ENCODE results near the gene TRAK1.

TRAK1 gene

DNA sequence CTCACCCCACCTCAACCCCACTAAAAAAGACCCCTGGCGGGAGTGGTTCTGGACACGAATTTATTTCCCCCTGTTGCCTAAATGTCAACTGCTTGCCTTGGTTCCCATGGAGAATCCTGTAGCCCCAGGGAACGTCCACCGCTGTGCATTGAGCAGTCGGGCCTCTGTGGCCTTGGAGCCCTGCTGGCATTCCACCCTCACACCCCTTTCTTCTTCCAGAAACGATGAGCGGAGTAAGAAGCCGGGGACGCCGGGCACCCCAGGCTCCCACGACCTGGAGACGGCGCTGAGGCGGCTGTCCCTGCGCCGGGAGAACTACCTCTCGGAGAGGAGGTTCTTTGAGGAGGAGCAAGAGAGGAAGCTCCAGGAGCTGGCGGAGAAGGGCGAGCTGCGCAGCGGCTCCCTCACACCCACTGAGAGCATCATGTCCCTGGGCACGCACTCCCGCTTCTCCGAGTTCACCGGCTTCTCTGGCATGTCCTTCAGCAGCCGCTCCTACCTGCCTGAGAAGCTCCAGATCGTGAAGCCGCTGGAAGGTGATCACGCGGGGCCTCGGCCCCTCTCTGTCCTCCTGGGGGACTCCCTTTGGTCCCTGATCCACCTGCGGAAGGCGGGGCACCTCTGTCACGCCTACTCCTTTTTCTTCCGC, 111.2 kb downstream of the TRAK1 start:
- peaks cover 44 to 84% of the 10 kb centered on the region in 2 donors for H3K36me3 ChIP-seq (ENCODE audit: control insufficient read depth in 1 of 2, insufficient read depth in 2 of 2, low read length in 2 of 2)
- no peak overlapping the region for H3K27ac ChIP-seq (ENCODE audit: low read depth, low read length)

DNA sequence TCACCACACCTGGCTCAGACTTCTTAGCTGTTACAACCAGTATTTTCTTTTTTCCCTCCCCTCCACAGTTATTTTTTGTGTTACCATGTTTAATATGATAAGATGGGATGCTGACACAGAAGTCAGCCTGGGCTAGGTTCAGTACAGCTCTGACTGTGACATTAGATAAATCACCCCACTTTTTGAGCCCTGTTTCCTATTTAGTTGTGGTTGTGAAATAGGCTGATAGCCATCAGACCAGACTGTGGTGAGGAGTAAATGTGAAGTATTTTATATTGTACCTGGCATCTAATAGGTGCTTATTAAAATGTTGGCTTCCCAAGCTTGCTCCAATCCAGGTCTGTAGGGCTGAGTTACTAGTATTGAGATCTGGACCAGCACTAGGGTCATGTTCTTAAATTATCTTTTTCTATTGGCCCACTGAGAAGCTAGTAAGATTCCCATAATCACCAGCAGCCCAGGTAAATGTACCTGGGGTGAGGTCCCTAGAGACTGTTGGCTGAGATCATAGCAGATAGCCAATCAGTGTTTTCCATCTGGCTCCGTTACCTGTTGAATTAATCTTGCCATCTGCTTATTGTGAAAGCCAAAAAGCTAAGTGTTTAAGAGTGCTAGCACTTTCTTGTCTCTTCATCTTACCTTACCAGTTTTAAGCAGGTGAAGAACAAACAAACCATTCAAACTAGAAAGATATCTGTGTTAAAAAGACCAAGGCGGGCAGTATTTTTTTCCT, 113.9 kb downstream of the TRAK1 start:
- H3K27me3 ChIP-seq (ENCODE audit: control insufficient read depth in 1 of 2, insufficient read depth in 2 of 2, low read length in 2 of 2): no peaks in the 10 kb centered on the region
- no peaks in the 10 kb centered on the region for H3K4me1 ChIP-seq (ENCODE audit: control insufficient read depth in 1 of 2, insufficient read depth in 2 of 2, low read length in 2 of 2)
- no peak overlapping the region for H3K27ac ChIP-seq (ENCODE audit: low read depth, low read length)
- H3K9ac ChIP-seq (ENCODE audit: low read depth in 1 of 2, low read length in 2 of 2): no peak overlapping the region
- peaks cover 50 to 80% of the 10 kb centered on the region in 2 donors for H3K36me3 ChIP-seq (ENCODE audit: control insufficient read depth in 1 of 2, insufficient read depth in 2 of 2, low read length in 2 of 2)
- H3K4me3 ChIP-seq (ENCODE audit: low read depth in 1 of 2, low read length in 2 of 2): no peak overlapping the region
- H3K9me3 ChIP-seq (ENCODE audit: control insufficient read depth in 1 of 2, low read length in 2 of 2): no peaks in the 10 kb centered on the region

More for the DNA sequence above, 111.2 kb downstream of the TRAK1 start:
- Histone ChIP-seq H3K4me3 (ENCODE audit: low read depth in 1 of 2, low read length in 2 of 2) (no peak overlapping the region), H3K27me3 (ENCODE audit: control insufficient read depth in 1 of 2, insufficient read depth in 2 of 2, low read length in 2 of 2) (no peaks in the 10 kb centered on the region), H3K9me3 (ENCODE audit: control insufficient read depth in 1 of 2, low read length in 2 of 2) (no peaks in the 10 kb centered on the region), H3K4me1 (ENCODE audit: control insufficient read depth in 1 of 2, insufficient read depth in 2 of 2, low read length in 2 of 2) (no peaks in the 10 kb centered on the region), H3K9ac (ENCODE audit: low read depth in 1 of 2, low read length in 2 of 2) (no peak overlapping the region)

DNA sequence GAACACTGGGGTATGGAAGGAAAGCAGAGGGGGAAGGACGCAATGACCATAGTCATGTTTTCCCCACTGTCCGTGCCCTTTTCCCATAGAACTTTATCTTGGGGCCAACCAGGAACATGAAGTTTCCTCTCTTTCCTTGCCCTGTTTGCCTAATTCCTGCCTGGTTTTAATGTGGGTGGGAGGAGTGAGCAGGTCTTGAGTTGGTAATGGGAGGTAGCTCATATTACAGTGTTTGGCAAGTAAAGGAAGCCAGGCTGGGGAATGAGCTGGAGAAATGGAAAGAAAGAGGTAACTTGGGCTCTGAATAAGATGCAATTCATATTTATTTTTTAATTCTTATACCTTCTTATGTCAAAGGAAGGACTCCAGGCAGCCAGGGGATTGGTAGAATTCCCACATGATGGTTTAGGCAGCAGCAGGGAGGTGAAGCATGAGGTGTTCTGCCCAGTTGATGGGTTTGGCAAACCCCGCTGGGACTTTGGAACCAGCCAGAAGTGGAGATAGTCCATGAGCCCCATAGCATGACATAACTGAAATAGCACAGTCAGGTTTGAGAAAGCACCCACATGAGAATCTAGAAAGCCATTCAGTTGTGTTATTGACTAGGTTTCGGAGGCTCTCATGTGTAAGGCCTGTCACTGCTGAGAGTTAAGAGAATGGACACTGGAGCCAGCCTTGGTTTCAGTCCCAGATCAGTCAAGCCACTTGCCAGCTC, 114.8 kb downstream of the TRAK1 start:
- no peaks in the 10 kb centered on the region for H3K27me3 ChIP-seq (ENCODE audit: control insufficient read depth in 1 of 2, insufficient read depth in 2 of 2, low read length in 2 of 2)
- H3K27ac ChIP-seq (ENCODE audit: low read depth, low read length): no peak overlapping the region
- H3K9ac ChIP-seq (ENCODE audit: low read depth in 1 of 2, low read length in 2 of 2): no peak overlapping the region
- H3K36me3 ChIP-seq (ENCODE audit: control insufficient read depth in 1 of 2, insufficient read depth in 2 of 2, low read length in 2 of 2): peaks cover 47 to 79% of the 10 kb centered on the region in 2 donors
- no peaks in the 10 kb centered on the region for H3K9me3 ChIP-seq (ENCODE audit: control insufficient read depth in 1 of 2, low read length in 2 of 2)
- H3K4me1 ChIP-seq (ENCODE audit: control insufficient read depth in 1 of 2, insufficient read depth in 2 of 2, low read length in 2 of 2): no peaks in the 10 kb centered on the region
- H3K4me3 ChIP-seq (ENCODE audit: low read depth in 1 of 2, low read length in 2 of 2): no peak overlapping the region

DNA sequence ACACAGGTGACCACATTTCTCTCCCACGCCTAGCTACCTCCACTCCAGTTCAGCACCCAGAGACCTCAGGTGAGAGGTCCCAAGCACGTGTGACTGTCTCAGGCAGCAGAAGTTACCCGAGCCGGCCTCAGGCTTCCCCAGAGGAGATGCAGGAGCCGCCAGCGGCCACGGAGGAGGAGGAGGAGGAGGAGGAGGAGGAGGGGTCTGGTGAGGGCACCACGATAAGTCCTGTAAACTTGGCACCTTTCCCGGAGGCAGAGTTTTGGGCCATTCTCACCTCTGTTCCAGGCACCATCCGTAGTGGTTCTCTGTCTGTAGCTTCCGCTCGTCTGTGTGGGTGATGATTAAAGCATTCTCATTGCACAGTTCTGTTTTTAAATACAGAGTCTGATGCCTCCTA, 118.8 kb downstream of the TRAK1 start:
- Histone ChIP-seq H3K36me3 (ENCODE audit: control insufficient read depth in 1 of 2, insufficient read depth in 2 of 2, low read length in 2 of 2) (peaks cover 57 to 81% of the 10 kb centered on the region in 2 donors), H3K4me1 (ENCODE audit: control insufficient read depth in 1 of 2, insufficient read depth in 2 of 2, low read length in 2 of 2) (peaks cover 5 to 15% of the 10 kb centered on the region in 2 donors), H3K27ac (ENCODE audit: low read depth, low read length) (no peak overlapping the region), H3K27me3 (ENCODE audit: control insufficient read depth in 1 of 2, insufficient read depth in 2 of 2, low read length in 2 of 2) (no peaks in the 10 kb centered on the region), H3K4me3 (ENCODE audit: low read depth in 1 of 2, low read length in 2 of 2) (no peak overlapping the region), H3K9me3 (ENCODE audit: control insufficient read depth in 1 of 2, low read length in 2 of 2) (no peaks in the 10 kb centered on the region), H3K9ac (ENCODE audit: low read depth in 1 of 2, low read length in 2 of 2) (no peak overlapping the region)

DNA sequence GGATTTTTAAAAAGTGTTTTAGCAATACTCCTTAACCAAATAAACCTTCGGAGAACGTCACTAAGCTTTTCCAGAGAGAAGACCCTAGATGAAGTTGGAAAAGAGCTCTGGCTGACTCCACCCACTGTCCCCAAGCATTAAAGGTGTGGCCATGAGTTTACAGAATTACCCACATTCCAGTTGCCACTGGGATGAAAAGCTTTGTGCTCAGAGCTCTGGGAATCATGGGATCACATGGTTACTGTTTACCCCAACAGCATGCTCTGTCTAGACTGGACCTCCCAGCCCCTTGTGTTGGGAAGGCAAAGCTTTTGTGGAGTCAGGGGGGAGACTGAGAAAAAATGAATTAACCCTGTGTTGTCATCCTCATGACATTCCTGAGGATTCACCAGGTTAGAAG, 119.6 kb downstream of the TRAK1 start:
- no peaks in the 10 kb centered on the region for H3K27me3 ChIP-seq (ENCODE audit: control insufficient read depth in 1 of 2, insufficient read depth in 2 of 2, low read length in 2 of 2)
- no peak overlapping the region for H3K27ac ChIP-seq (ENCODE audit: low read depth, low read length)
- peaks cover 53 to 81% of the 10 kb centered on the region in 2 donors for H3K36me3 ChIP-seq (ENCODE audit: control insufficient read depth in 1 of 2, insufficient read depth in 2 of 2, low read length in 2 of 2)
- H3K9ac ChIP-seq (ENCODE audit: low read depth in 1 of 2, low read length in 2 of 2): no peak overlapping the region
- no peak overlapping the region for H3K4me3 ChIP-seq (ENCODE audit: low read depth in 1 of 2, low read length in 2 of 2)
- no peaks in the 10 kb centered on the region for H3K9me3 ChIP-seq (ENCODE audit: control insufficient read depth in 1 of 2, low read length in 2 of 2)
- H3K4me1 ChIP-seq (ENCODE audit: control insufficient read depth in 1 of 2, insufficient read depth in 2 of 2, low read length in 2 of 2): peaks cover 5 to 15% of the 10 kb centered on the region in 2 donors

DNA sequence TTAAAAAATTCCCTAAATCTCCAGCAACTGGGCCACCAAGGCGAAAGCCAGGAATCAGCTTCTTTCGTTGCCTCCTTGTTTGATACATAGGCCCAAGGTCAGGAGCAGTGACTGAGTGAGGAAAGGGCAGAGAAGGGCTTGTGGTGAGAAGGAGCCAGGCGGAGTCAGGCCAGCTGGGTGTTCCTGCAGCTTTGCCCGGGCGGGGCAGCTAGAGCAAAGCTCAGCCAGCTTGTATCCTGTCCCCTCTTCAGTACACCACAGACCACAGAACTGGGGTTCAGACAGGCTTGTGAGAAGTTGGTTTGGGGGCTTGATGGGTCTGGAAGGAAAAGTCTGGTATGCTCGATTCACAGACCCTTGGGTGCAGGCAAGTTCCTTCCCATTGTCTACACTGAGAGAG, 122.3 kb downstream of the TRAK1 start:
- Histone ChIP-seq H3K27ac (ENCODE audit: low read depth, low read length) (no peak overlapping the region), H3K9me3 (ENCODE audit: control insufficient read depth in 1 of 2, low read length in 2 of 2) (no peaks in the 10 kb centered on the region), H3K4me3 (ENCODE audit: low read depth in 1 of 2, low read length in 2 of 2) (no peak overlapping the region), H3K9ac (ENCODE audit: low read depth in 1 of 2, low read length in 2 of 2) (no peak overlapping the region), H3K27me3 (ENCODE audit: control insufficient read depth in 1 of 2, insufficient read depth in 2 of 2, low read length in 2 of 2) (no peaks in the 10 kb centered on the region), H3K4me1 (ENCODE audit: control insufficient read depth in 1 of 2, insufficient read depth in 2 of 2, low read length in 2 of 2) (peaks cover 5 to 15% of the 10 kb centered on the region in 2 donors), H3K36me3 (ENCODE audit: control insufficient read depth in 1 of 2, insufficient read depth in 2 of 2, low read length in 2 of 2) (peaks cover 37 to 63% of the 10 kb centered on the region in 2 donors)

DNA sequence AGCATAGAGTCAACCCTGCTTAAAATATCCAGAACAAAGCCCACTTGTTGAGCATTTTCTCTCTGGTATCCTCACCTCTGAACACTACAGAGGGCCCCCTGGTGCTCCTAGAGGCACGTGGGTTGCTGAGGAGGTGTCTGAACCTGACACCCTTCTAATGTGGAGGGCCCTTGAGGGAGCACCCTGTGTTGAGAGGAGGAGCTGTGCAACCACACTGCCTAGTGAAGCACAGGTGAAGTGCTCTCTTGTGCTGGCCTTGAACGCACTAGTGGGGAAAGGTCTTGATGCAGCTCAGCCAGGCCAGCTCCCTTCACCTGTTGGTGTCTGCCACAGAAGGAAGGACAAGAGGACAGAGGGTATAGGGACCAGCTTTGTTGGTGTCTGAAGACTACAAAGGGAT, 122.9 kb downstream of the TRAK1 start:
- no peaks in the 10 kb centered on the region for H3K27me3 ChIP-seq (ENCODE audit: control insufficient read depth in 1 of 2, insufficient read depth in 2 of 2, low read length in 2 of 2)
- H3K4me1 ChIP-seq (ENCODE audit: control insufficient read depth in 1 of 2, insufficient read depth in 2 of 2, low read length in 2 of 2): peaks cover 5 to 15% of the 10 kb centered on the region in 2 donors
- H3K27ac ChIP-seq (ENCODE audit: low read depth, low read length): no peak overlapping the region
- H3K36me3 ChIP-seq (ENCODE audit: control insufficient read depth in 1 of 2, insufficient read depth in 2 of 2, low read length in 2 of 2): peaks cover 32 to 62% of the 10 kb centered on the region in 2 donors
- no peak overlapping the region for H3K9ac ChIP-seq (ENCODE audit: low read depth in 1 of 2, low read length in 2 of 2)
- H3K4me3 ChIP-seq (ENCODE audit: low read depth in 1 of 2, low read length in 2 of 2): no peak overlapping the region
- H3K9me3 ChIP-seq (ENCODE audit: control insufficient read depth in 1 of 2, low read length in 2 of 2): no peaks in the 10 kb centered on the region

DNA sequence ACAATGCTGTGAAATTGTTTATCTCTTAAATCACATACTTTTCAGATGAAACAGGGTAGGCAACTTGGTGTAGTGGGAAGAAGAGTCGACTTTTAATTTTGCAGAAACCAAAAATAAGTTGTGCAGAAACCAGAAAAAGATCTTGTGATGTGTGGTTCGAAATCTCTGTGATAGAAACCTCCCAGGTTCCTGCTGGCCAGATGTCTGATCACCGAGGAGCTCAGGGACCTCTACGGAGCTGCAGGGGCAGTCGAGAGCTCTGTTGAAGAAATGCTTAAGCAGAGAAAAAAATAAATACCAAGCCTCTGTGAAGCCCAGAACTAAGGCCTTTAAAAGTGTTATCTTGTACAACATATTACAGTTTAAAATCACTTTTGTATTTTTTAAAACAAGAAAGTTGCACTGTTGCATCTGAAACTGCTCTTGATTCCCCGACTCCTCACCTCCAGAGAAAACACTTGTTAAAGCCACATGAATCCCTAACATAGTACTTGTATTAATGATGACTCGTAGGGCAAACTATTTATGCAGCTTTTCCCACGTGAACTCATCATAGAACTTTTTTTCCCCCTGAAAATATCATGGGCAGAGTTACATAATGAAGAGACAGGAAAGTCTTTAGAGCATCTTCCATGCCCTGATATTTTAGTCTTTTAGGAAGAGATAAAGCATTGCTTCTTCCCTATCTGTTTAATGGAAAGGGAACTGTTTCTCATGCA, 123.6 kb downstream of the TRAK1 start:
- H3K4me3 ChIP-seq (ENCODE audit: low read depth in 1 of 2, low read length in 2 of 2): no peak overlapping the region
- H3K27me3 ChIP-seq (ENCODE audit: control insufficient read depth in 1 of 2, insufficient read depth in 2 of 2, low read length in 2 of 2): no peaks in the 10 kb centered on the region
- no peaks in the 10 kb centered on the region for H3K9me3 ChIP-seq (ENCODE audit: control insufficient read depth in 1 of 2, low read length in 2 of 2)
- H3K36me3 ChIP-seq (ENCODE audit: control insufficient read depth in 1 of 2, insufficient read depth in 2 of 2, low read length in 2 of 2): peaks cover 30 to 64% of the 10 kb centered on the region in 2 donors
- H3K4me1 ChIP-seq (ENCODE audit: control insufficient read depth in 1 of 2, insufficient read depth in 2 of 2, low read length in 2 of 2): peaks cover 5 to 15% of the 10 kb centered on the region in 2 donors
- H3K9ac ChIP-seq (ENCODE audit: low read depth in 1 of 2, low read length in 2 of 2): no peak overlapping the region
- H3K27ac ChIP-seq (ENCODE audit: low read depth, low read length): no peak overlapping the region

DNA sequence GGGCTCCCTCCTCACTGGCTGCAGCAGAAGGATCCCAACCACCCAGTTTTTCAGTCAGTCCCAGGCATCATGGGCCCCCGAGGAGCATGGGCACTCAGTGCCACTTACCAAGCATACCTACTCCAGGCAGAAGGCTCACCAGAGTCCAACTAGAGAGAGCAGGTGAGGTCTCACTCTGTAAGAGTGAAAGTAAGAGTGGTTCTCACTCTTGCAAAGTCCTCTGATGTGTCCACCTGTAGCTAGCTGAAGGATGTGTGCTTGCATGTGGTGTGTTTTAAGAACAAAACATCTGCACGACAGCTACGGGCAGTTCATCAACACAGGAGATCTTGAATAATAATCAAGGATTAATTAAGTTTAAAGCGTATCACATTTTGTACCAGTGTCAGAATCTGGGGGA, 125.1 kb downstream of the TRAK1 start:
- peaks cover 28 to 61% of the 10 kb centered on the region in 2 donors for H3K36me3 ChIP-seq (ENCODE audit: control insufficient read depth in 1 of 2, insufficient read depth in 2 of 2, low read length in 2 of 2)
- H3K4me1 ChIP-seq (ENCODE audit: control insufficient read depth in 1 of 2, insufficient read depth in 2 of 2, low read length in 2 of 2): peaks cover 5 to 15% of the 10 kb centered on the region in 2 donors

More for the DNA sequence above, 125.1 kb downstream of the TRAK1 start:
- Histone ChIP-seq H3K4me3 (ENCODE audit: low read depth in 1 of 2, low read length in 2 of 2) (no peak overlapping the region), H3K9me3 (ENCODE audit: control insufficient read depth in 1 of 2, low read length in 2 of 2) (no peaks in the 10 kb centered on the region), H3K9ac (ENCODE audit: low read depth in 1 of 2, low read length in 2 of 2) (no peak overlapping the region), H3K27me3 (ENCODE audit: control insufficient read depth in 1 of 2, insufficient read depth in 2 of 2, low read length in 2 of 2) (no peaks in the 10 kb centered on the region), H3K27ac (ENCODE audit: low read depth, low read length) (no peak overlapping the region)
